GM19023 (cell line): ENCODE data around the gene KAZN.

ENCODE experiments used
- ATAC-seq: cut with Tn5 transposase; IDR thresholded peaks from one replicate; pipeline ENCODE4 v1.9.1; 2021; ENCODE audit warnings: mild to moderate bottlenecking, moderate library complexity; ENCODE audit not compliant: unreplicated experiment

Gene KAZN

GRCh38 chr1:14812189-14812588, 213.7 kb downstream of the KAZN start:
- no peak for ATAC-seq

- no peak for ATAC-seq
Measured at GRCh38 chr1:14815175-14815877, 216.8 kb downstream of the KAZN start.

- no peak for ATAC-seq
Measured at GRCh38 chr1:14817223-14818170, 219.0 kb downstream of the KAZN start.

GRCh38 chr1:14820295-14821085, 222.0 kb downstream of the KAZN start:
- ATAC-seq = no peak

GRCh38 chr1:14822493-14822892, 224.0 kb downstream of the KAZN start:
- no peak for ATAC-seq

- no peak for ATAC-seq
Measured at GRCh38 chr1:14822996-14823395, 224.5 kb downstream of the KAZN start.

GRCh38 chr1:14824314-14824915, 225.9 kb downstream of the KAZN start:
- no peak for ATAC-seq

GRCh38 chr1:14825396-14825795, 226.9 kb downstream of the KAZN start:
- ATAC-seq = no peak

- ATAC-seq = no peak
Measured at GRCh38 chr1:14826172-14826636, 227.7 kb downstream of the KAZN start.

GRCh38 chr1:14826731-14827326, 228.3 kb downstream of the KAZN start:
- ATAC-seq = no peak

GRCh38 chr1:14827870-14828269, 229.4 kb downstream of the KAZN start:
- ATAC-seq = no peak

- ATAC-seq = no peak
Measured at GRCh38 chr1:14828665-14829064, 230.2 kb downstream of the KAZN start.

- ATAC-seq = no peak
Measured at GRCh38 chr1:14835725-14836124, 237.2 kb downstream of the KAZN start.

- no peak for ATAC-seq
Measured at GRCh38 chr1:14836426-14837140, 238.1 kb downstream of the KAZN start.

GRCh38 chr1:14840374-14840773, 241.9 kb downstream of the KAZN start:
- no peak for ATAC-seq

- ATAC-seq = no peak
Measured at GRCh38 chr1:14841456-14841855, 243.0 kb downstream of the KAZN start.

- ATAC-seq = no peak
Measured at GRCh38 chr1:14841951-14842350, 243.5 kb downstream of the KAZN start.

- no peak for ATAC-seq
Measured at GRCh38 chr1:14842361-14842760, 243.9 kb downstream of the KAZN start.

- ATAC-seq = no peak
Measured at GRCh38 chr1:14842891-14843290, 244.4 kb downstream of the KAZN start.

- ATAC-seq = no peak
Measured at GRCh38 chr1:14843525-14843924, 245.0 kb downstream of the KAZN start.
